PC-3 (cell line): ENCODE measurements around the gene EHHADH.

ENCODE experiments used
- EZH2 ChIP-seq: fragments of 300-600 bp; sonication (generic); IDR thresholded peaks from one replicate; pipeline ENCODE4 v1.6.1; 2017; ENCODE audit warnings: antibody characterized with exemption, mild to moderate bottlenecking, low read length; ENCODE audit not compliant: unreplicated experiment
- EZH2phosphoT487 ChIP-seq: fragments of 300-600 bp; sonication (generic); IDR thresholded peaks from 2 replicates; pipeline ENCODE4 v1.6.1; 2018; ENCODE audit warnings: mild to moderate bottlenecking, antibody characterized with exemption, low read length, borderline replicate concordance
- TF ChIP-seq, protein P1 (sequence below): fragments of 300-600 bp; sonication (generic); conservative IDR thresholded peaks from 2 replicates; pipeline ENCODE4 v1.5.1; 2017; ENCODE audit warnings: antibody characterized with exemption, low read depth, mild to moderate bottlenecking, low read length

DNA sequence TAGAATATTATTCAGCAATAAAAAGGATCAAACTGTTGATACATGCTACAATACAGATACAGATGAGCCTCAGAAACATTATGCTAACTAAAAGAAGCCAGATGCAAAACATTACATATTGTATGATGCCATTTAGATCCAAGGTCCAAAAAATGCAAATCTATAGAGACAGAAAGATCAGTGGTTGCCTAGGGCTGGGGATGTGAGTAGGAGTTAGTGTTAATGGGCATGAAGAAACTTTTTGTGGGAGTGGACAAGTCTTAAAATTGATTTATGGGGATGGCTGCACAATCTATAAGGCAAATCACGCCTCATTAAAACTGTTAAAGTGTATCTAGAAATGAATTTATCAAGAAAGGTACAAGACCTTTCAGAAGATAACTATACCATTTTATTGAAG, 45.0 kb downstream of the EHHADH start:
- TF ChIP-seq EZH2phosphoT487 (no peak), EZH2 (no peak)
- TF ChIP-seq, protein P1, sequence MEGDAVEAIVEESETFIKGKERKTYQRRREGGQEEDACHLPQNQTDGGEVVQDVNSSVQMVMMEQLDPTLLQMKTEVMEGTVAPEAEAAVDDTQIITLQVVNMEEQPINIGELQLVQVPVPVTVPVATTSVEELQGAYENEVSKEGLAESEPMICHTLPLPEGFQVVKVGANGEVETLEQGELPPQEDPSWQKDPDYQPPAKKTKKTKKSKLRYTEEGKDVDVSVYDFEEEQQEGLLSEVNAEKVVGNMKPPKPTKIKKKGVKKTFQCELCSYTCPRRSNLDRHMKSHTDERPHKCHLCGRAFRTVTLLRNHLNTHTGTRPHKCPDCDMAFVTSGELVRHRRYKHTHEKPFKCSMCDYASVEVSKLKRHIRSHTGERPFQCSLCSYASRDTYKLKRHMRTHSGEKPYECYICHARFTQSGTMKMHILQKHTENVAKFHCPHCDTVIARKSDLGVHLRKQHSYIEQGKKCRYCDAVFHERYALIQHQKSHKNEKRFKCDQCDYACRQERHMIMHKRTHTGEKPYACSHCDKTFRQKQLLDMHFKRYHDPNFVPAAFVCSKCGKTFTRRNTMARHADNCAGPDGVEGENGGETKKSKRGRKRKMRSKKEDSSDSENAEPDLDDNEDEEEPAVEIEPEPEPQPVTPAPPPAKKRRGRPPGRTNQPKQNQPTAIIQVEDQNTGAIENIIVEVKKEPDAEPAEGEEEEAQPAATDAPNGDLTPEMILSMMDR, result no peak
